LHCN-M2 (cell line): ENCODE results near the gene SAMD7. TPM values are rescaled to one million over a fixed set of nuclear protein-coding genes. Genes with fewer than 3 reads are reported as not detected.

Experiments used
- DNase-seq: peaks from one replicate; pipeline ENCODE4 v3.0.0-alpha.2; 2012; ENCODE audit warnings: low read depth
- total RNA-seq: library from RNA; depleted of rRNA; stranded (reverse); fragments of >200 nt; gene quantifications from 2 replicates; pipeline ENCODE4 v1.2.3, GENCODE V29; 2014

SAMD7 gene
- total RNA-seq, 1 experiment from 2014 or later: not detected

DNA sequence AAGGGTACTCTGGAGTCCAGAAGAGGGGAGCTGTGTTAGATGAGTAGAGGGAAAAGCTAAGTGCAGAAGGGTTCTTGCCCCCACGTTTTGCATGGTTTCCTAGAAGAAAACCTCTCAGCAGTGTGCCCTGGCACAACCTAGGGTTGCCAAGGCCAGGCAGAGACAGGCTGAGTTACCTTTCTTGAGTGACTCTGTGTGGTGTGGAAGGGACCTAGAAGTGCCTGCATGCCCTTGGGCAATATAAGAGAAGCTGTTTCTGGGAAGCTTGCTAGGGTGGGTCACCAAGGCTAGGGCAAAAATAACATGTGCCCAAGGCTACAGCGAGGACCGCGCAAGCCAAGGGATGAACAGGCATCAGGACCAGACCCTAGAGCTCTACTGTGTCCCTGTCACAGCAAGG, 3.4 kb upstream of the SAMD7 start:
- no peak for DNase-seq

GRCh38 chr3:169913323-169913722, 2.0 kb downstream of the SAMD7 start:
- DNase-seq: no peak

DNA sequence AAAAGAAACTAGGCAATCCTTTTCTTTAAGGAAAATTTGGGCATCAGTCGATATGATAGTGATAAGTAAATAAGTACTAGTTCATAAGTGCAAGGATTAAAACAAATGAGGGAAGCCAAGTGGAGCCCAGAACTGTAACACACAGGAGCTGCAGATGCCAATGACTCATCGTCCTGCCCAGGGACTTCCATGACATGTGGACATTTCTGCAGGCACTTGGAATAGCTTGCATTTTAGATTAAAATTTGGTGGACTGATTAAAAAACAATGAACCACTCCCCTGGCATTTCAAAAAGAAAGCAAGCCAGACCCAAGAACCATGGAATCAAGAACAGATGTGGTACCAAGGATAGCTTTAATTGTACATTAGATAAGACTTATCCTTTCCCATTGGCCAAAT, 2.9 kb downstream of the SAMD7 start:
- peak; percentile 39 for DNase-seq

DNA sequence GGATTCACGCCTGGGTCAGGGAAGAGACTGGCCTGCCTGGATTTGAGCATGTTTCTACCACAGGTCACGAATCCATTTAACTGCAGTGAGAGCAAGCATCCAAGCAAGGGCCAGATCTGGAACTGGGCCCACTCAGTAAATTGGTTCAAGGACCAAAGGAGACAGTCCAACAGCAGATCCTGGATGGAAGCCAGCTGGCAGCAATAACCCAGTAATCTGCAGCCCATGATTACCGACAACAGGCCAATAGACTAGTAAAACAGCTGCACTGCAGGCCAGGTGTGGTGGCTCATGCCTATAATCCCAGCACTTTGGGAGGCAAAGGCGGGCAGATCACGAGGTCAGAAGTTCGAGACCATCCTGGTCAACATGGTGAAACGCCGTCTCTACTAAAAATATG, 11.8 kb downstream of the SAMD7 start:
- DNase-seq: no peak

DNA sequence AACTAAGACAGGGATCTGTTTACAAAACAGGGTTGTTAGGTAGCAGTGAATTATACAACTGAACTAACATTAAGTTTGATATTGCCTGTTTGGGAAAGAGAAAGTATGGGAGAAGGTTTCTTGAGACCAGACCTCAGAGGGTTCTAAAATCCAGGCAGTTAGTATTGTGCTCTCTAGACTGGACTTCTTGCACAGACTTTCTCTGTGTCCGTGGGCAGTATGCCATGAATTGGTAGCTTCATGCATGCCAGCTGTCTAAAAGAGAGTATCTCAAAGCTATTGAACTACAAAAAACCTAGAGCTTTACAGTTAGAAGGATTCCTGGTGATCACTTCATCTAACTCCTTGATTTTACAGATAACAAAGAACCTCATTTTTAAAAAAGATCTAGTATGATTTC, 12.5 kb downstream of the SAMD7 start:
- no peak for DNase-seq

DNA sequence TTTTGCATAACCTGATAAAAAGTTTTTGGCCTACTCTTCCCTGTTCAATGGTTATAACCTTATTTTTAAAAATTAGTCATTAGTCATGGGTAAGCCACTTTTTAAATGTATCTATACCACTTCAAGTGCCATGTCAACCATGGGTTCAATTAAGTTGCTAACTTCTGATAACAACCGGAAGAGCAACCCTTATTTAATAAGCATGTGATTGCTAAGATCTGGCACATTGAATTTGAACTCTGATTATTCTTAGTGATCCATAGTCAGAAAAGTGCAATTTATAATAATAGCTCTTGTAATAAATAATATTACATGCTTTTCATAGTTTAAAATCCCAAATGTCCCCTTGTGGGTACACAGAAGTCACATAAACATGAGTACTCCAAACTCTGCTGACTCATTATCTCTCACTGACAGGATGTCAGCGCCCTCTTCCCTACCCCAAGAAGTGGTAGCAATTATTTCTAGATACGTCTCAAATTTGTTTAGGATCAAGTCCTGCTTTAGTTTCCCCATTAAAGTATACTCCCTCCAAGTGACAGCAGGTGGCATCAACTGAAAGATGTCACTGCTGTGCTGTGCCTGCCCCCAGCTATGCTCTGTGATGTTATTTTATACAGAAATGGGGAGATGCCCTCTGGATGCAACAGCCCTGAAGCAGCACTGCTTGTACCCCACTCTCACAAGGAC, 18.6 kb downstream of the SAMD7 start:
- DNase-seq: no peak

GRCh38 chr3:169930843-169931242, 19.5 kb downstream of the SAMD7 start:
- no peak for DNase-seq

GRCh38 chr3:169931747-169932520, 20.6 kb downstream of the SAMD7 start:
- no peak for DNase-seq

DNA sequence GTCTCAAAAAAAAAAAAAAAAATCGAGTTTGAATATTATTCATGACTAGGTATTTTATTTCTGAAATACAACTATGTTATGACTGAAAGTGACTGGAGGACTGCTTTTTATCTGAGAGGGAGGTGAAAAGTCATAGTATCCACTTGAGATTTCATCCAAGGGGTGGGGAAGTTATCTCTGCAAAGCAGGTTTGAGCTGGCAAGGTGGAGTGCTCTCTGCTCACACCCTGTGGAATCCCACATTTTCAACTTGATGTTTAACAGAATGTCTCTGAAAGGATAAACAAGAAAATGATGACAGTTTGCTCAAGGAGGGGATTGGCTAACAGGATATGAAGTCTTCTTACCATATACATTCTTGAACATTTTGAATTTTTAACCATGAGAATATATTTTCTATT, 27.9 kb downstream of the SAMD7 start:
- DNase-seq: no peak

GRCh38 chr3:169939751-169940150, 28.4 kb downstream of the SAMD7 start:
- no peak for DNase-seq

GRCh38 chr3:169940470-169941181, 29.3 kb downstream of the SAMD7 start:
- no peak for DNase-seq

GRCh38 chr3:169945313-169945712, 33.9 kb downstream of the SAMD7 start:
- DNase-seq: no peak

- DNase-seq: no peak
Measured at GRCh38 chr3:169946336-169946735, 35.0 kb downstream of the SAMD7 start.

DNA sequence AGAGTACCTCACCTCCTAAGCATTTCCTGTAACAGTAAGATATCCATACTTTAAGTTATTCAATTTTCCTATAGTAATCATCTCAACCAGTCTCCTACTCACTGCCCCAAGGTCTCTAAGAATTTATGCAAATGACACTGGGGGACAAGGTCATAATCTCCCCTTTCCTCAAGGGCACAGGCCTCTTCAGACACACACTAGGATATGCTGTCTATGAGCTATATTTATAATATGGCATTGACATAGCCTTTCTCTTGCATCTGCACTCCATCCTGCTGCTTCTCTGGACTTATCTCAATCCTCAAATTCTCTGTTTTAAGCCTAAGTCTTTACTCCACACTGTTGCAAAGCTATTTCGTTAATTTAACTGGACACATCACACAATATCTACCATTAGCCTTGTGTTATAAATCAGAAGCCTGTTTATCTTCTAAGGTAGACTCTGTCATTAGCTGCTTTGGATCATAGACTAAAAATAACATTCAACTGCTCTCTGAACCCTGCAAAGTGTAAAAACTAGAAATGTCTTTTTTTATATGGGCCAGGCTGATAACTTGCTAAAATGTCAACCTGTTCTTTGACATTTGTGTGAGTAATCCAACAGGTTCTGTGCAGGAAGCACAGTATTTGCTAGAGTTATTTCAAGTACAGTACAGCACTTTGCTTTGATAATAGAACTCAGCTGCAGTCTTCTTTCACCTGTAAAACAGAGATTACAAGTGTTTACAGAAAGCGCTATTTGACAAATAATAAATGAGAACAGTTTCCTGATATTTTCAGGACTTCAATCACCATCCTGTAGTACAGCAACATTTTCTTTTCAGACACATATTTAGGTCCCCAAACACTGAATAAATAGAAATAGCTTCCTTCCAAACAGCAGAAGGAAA, 37.4 kb downstream of the SAMD7 start:
- no peak for DNase-seq

DNA sequence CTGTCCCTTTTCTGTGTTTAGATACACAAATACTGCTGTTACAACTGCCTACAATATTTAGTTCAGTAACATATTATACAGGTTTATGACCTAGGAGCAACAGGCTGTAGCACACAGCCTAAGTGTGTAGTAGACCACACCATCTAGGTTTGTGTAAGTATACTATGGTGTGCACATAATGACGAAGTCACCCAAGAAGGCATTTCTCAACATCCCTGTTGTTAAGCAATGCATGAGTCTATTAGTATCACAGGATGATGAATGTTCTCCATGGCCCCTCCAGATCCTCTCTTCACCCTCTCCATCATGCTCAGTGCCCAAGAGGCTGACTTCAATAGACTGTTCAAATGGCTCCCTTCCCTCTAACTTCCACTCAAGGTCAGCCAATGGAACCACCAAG, 40.7 kb downstream of the SAMD7 start:
- no peak for DNase-seq

DNA sequence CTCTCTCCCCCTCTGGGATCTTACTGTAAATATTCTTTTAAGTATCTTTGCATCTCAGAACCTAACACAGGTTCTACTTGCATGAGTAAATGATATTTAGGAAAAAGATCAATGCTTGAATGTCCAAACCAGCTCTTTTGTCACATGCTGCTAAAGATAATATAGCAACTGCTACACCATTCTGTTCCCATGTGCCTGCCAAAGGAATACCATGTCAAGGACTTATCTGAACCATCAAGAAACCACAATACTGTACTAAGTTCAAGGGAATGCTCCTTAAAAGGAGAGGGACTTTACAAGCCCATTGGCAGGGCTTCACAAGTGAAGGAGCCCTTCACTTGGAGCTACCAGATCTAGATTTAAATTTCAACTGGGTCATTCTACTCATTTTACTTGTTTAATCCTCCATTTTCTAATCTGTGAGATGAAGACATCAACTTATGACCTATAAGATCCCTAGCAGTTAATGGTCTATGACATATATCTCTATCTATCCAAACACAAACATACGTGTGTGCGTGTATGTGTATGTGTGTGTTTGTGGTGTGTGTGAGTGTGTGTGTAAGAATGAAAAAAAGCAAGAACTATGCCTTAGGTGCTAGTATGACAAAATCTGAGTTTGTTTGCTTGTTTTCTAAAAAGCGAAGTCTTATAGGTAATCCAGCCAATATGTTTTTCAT, 42.2 kb downstream of the SAMD7 start:
- DNase-seq: no peak

DNA sequence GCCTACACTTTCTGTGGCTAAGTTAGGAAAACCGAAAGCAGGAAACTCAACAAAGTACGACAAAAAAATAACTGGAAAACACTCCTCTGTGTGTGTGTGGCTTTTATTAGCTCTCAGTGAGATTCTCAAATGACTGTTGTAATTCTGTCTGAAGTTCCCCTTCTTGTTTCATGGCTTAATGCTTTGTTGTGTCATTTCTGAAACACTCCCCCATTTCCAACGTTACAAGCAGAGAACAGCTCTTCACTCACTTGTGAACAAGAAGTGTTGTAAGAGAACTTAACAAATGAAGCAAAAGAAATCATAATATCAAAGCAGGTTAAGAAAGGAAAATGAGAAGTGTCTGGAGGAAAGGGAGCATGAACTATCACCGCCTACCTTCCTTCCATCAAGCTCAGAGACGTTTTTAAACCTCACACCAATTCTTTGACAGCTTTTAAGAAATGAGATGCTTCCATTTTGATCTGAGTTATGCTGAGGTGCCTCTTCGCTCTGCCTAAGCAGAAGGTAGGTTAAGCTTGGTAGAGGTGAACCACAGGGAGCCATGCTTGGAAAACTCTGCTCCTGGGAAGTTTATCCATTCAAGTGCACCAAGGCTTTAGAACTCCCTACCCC, 42.9 kb downstream of the SAMD7 start:
- DNase-seq: no peak

DNA sequence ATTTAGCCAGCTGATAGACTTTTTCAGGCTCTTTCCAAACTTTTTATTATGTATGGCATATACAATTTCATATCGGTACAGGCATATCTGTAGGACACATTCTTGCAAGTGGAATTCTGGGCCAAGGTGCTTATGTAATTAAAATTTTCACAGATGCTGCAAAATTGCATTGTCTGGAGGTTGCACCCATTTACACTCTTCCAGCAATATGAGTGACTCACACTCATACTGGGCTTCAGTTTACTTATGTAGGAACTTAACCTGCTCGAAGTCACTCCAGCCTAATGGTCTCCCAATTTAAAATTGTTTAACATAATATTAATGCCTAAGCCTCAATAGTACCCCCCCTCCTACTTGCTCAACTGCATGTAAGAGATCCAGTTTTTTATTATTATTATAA, 44.0 kb downstream of the SAMD7 start:
- DNase-seq: no peak

- no peak for DNase-seq
Measured at GRCh38 chr3:169964176-169964575, 52.8 kb downstream of the SAMD7 start.

GRCh38 chr3:169965562-169966427, 54.4 kb downstream of the SAMD7 start:
- no peak for DNase-seq
